GM15510 (cell line): ENCODE results near the gene PLK5.

Experiments
- POLR2A ChIP-seq: IDR thresholded peaks from 3 replicates; pipeline ENCODE4 v1.6.1; 2011; ENCODE audit warnings: borderline replicate concordance; ENCODE audit not compliant: insufficient read length; ENCODE audit errors: extremely low read depth

The PLK5 gene

GRCh38 chr19:1501200-1501595 is 22.7 kb upstream of the PLK5 start:
- no peak for TF ChIP-seq POLR2A

- no peak for TF ChIP-seq POLR2A
These were observed 21.3 kb upstream of the PLK5 start for GRCh38 chr19:1502433-1503088.

GRCh38 chr19:1503089-1503924 is 20.6 kb upstream of the PLK5 start:
- no peak for TF ChIP-seq POLR2A

DNA sequence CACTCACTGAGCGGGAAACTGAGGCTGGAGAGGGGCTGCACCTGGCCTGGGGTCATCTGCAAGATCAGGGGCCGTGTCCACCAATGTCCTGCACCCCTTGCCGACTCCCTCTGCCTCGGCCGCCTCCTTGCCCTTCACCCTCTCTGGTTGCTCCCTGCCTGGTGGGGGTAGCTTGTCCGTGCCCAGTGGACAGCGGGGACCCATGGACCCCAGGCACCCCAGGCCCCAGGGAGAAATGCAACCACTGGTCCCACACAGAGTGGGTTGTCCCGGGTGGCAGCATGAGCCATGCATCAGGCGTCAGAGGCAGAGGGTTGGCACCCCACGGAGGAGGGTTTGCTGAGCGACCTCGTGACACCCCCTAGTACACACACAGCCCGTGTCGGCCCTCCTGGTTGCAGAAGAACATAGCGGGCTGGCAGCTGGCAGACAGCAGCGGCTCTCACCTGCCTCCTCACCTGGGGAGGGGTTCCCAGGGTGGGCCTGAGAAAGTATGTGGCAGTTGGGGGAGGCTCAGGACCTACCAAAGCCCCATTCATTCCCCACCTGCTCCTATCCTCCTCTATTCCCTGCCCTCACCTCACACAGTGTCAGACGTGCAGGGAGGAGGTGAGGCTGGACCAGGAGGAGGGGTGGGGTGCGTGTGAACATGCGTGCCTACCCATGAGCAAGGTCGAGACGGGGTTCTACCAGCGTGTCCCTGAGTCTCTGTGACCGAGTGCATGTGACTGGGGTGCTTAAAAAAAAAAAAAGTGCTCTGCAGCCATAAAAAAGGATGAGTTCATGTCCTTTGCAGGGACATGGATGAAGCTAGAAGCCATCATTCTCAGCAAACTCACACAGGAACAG is 19.7 kb upstream of the PLK5 start:
- TF ChIP-seq POLR2A = no peak

- TF ChIP-seq POLR2A = no peak
These were observed 18.9 kb upstream of the PLK5 start for GRCh38 chr19:1505012-1505411.

DNA sequence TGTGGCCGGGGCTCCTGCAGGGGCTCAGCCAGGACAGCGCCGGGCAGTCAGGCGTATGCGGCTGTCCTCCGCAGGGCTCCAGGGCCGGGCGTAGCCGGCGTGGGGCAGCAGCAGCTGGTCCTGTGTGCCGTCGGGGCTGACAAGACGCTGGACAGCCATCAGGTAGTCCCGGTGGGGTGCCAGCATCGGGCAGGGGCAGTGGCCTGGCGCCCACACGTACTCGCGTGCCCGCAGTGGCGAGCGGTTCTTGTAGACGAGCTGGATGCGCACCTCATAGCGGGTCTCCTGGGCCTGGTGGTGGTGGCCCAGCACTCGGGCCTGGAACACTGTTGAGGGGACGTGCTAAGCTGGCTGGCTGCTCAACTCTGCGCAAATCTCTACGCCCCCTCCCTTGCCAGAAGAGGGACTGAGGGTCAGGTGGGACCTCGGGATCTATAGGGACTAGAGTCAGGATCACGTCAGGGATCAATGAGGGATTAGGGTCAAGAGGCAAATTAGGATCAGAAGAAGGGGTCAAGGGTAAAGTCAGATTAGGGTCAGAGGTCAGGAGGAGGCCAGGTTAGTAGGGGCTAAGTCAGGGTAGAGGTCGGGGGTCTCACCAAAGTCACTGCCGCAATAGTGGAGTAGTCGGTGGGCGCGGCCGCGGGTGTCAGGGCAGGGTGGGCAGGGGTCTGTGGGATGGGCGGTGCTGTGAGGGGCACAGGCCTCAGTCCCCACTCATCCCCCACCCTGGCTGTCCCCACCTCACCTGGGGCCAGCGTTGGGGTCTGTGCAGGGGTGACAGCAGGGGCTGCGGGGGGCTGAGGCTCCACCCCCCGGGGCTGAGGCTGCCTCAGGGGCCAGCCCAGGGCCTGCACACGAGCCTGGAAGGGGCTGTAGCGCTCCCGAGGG is 17.6 kb upstream of the PLK5 start:
- TF ChIP-seq POLR2A = no peak

DNA sequence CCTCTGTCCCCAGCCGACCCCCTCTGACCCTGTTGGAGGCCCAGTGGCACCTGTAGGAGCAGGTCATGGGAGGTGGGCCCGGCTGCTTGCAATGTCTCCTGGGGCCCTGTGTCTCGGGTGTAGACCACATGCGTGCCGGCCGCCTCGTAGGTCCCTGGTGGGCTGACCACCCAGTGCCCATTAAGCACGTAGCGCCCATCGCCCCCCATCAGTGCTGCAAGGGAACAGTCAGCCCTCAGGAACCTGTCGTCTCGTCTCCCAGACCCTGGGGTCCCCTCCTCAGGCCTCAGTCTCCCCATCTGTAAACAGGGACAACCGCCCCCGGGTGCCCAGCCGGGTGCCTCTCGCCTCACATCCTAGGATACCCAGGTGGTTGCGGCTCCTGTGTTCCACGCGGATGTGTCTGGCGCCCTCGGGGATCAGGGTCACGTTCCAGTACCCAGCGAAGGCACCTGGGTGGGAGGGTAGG is 16.7 kb upstream of the PLK5 start:
- TF ChIP-seq POLR2A = no peak

GRCh38 chr19:1507763-1508506 is 15.9 kb upstream of the PLK5 start:
- TF ChIP-seq POLR2A = no peak

DNA sequence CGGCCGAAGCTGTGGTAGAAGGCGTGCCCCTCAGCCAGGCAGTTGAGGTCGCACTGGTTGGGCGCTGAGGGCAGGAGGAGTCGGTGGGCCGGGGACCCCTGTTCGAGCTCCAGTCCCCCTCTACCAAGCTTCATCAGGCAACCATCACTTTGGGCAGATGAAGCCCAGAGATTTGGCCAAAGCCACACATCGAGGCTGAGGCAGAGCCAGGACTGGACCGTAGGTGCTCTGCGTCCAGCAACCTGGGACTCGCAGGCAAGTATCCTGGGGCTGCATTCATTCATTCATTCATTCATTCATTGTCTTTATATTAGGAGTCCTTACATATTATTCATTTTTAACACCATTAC is 15.4 kb upstream of the PLK5 start:
- TF ChIP-seq POLR2A = no peak

DNA sequence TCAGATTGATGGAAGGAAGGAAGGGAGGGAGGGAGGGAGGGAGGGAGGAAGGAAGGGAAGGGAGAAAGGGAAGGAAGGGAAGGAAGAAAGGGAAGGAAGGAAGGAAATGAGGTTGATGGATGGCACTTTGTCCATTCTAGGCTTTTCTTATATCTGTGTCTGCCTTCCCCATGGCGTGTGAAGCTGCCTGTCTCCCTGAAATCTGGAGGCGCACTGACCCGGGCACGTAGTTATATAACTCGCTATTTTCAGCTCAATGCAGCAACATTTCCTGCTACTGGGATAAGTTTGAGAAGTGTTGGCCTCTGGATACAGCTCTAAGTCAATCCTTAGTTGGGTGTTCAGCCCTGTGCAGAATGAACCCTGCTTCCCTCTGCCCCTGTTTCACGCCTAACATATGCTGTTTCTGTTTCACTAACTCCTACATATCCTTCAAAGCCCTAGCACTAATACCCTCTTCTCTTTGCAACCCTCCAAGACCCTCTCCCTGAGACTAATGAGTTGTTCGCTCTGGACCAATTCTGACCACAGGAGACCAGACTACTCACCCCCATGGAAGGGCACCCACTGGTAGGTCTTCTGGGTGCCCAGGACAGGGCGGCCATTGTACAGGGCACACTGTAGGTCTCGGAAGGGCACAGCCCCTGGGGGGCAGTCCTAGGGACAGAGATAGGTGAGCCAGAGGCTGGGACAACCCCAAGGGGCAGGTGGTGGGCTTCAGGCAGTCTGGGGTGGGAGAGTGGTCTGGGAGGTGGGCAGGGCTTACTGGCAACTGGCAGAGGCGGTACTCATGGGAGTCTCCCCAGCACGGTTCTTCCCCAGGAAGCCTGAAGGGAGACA is 14.1 kb upstream of the PLK5 start:
- no peak for TF ChIP-seq POLR2A

DNA sequence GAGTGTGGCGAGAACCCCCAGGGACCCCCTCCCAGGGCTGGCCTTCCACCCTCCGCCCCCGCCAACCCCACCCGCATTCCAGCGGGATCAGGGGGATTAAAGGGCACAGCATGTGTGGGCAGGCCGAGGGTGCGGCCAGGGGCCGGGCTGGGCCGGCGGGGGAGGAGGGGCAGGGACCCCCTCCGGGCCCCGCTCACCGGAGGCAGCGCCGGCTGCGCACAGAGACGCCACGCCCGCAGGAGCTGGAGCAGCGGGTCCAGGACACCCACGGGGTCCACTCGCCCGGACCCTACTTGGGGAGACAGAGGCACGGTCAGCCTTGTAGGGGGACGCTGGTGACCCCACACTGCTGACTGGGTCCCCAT is 13.5 kb upstream of the PLK5 start:
- no peak for TF ChIP-seq POLR2A

GRCh38 chr19:1510807-1511206 is 13.1 kb upstream of the PLK5 start:
- TF ChIP-seq POLR2A = no peak
